Mesendoderm (in vitro differentiated cells): ENCODE measurements around the gene PROM1.

Experiments
- DNase-seq: peaks from one replicate; pipeline ENCODE4 v3.0.0; 2013
- H2AK5ac ChIP-seq: 2 replicates; pipeline ENCODE4 v1.6.1; 2013; ENCODE audit warnings: low read length, inconsistent platforms
- H2BK120ac ChIP-seq: 2 replicates; pipeline ENCODE4 v1.6.1; 2013; ENCODE audit warnings: low read depth, mild to moderate bottlenecking, low read length, moderate library complexity, mixed read lengths
- H2BK15ac ChIP-seq: replicated peaks from 2 replicates; pipeline ENCODE4 v1.6.1; 2013; ENCODE audit warnings: low read depth, mild to moderate bottlenecking, moderate library complexity
- H2BK5ac ChIP-seq: 2 replicates; pipeline ENCODE4 v1.6.1; 2013; ENCODE audit warnings: low read length, inconsistent platforms
- H3K18ac ChIP-seq: 2 replicates; pipeline ENCODE4 v1.6.1; 2013; ENCODE audit warnings: mild to moderate bottlenecking, low read length, mixed read lengths
- H3K23ac ChIP-seq: one replicate; pipeline ENCODE4 v1.6.1; 2013; ENCODE audit warnings: low read length
- H3K27ac ChIP-seq: 2 replicates; pipeline ENCODE4 v1.5.1; 2013; ENCODE audit warnings: low read depth, mild to moderate bottlenecking, inconsistent platforms, low read length, moderate library complexity
- H3K27me3 ChIP-seq: 2 replicates; pipeline ENCODE4 v1.6.1; 2013; ENCODE audit warnings: low read length, control low read depth, mild to moderate bottlenecking, inconsistent platforms; ENCODE audit not compliant: insufficient read depth, poor library complexity
- H3K36me3 ChIP-seq: 2 replicates; pipeline ENCODE4 v1.6.1; 2013; ENCODE audit warnings: low read length, inconsistent platforms; ENCODE audit not compliant: control insufficient read depth, insufficient read depth
- H3K4ac ChIP-seq: one replicate; pipeline ENCODE4 v1.6.1; 2013; ENCODE audit warnings: low read depth, mild to moderate bottlenecking, low read length, moderate library complexity
- H3K4me1 ChIP-seq: 2 replicates; pipeline ENCODE4 v1.6.1; 2013; ENCODE audit warnings: low read depth, low read length, inconsistent platforms; ENCODE audit not compliant: control insufficient read depth
- H3K4me2 ChIP-seq: 2 replicates; pipeline ENCODE4 v1.6.1; 2013; ENCODE audit warnings: low read length
- H3K4me3 ChIP-seq: 2 replicates; pipeline ENCODE4 v1.5.1; 2013; ENCODE audit warnings: mild to moderate bottlenecking, low read length
- H3K56ac ChIP-seq: one replicate; pipeline ENCODE4 v1.6.1; 2013; ENCODE audit warnings: low read length
- H3K79me1 ChIP-seq: 2 replicates; pipeline ENCODE4 v1.6.1; 2013; ENCODE audit warnings: low read length, inconsistent platforms
- H3K79me2 ChIP-seq: 2 replicates; pipeline ENCODE4 v1.6.1; 2013; ENCODE audit warnings: mild to moderate bottlenecking, low read length; ENCODE audit not compliant: control insufficient read depth, insufficient read depth
- H3K9ac ChIP-seq: 2 replicates; pipeline ENCODE4 v1.6.1; 2013; ENCODE audit warnings: low read length, inconsistent platforms
- H4K5ac ChIP-seq: one replicate; pipeline ENCODE4 v1.6.1; 2013; ENCODE audit warnings: low read length
- H4K8ac ChIP-seq: one replicate; pipeline ENCODE4 v1.6.1; 2013; ENCODE audit warnings: low read depth, mild to moderate bottlenecking, control low read depth, low read length, moderate library complexity
- WGBS: extraction: QIAGEN DNeasy Blood & Tissue Kit; methylation state at CpG from one replicate; pipeline ENCODE4 v1.1.7; 2013; ENCODE audit warnings: low lambda C conversion rate, missing lambda C conversion rate; ENCODE audit not compliant: insufficient coverage; ENCODE audit errors: extremely low coverage; 5-methylcytosine and 5-hydroxymethylcytosine counted together

Gene PROM1

DNA sequence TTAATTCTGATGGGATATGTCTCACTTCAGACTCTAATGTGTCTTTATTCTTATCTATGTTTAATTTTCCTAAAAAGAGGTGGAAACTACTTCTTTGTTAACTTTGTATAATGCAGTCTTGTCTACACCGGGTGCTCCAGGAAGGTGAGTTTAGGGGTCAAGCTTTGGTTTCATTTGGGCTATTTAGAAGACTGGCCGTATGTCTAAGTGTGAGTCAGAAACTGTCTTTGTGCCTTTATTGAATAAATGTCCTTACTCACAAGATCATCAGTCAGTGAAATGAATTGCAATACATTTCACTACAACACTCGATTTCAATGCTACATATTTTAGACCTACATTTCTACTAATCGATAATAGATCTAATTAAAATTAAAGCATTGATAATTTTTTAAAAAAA, 56.2 kb downstream of the PROM1 start:
- Histone ChIP-seq H2BK15ac (no peak overlapping the region), H3K18ac (no peak overlapping the region), H2BK5ac (no peak overlapping the region), H3K23ac (no peak overlapping the region), H3K27me3 (no peaks in the 10 kb centered on the region), H3K79me2 (no peaks in the 10 kb centered on the region), H3K36me3 (peaks cover 5% of the 10 kb centered on the region), H3K4me2 (no peak overlapping the region), H2AK5ac (no peak overlapping the region), H4K8ac (no peak overlapping the region), H4K5ac (no peak overlapping the region), H3K4me1 (peaks cover 7% of the 10 kb centered on the region), H3K79me1 (peaks cover 1% of the 10 kb centered on the region), H3K56ac (no peak overlapping the region), H3K4me3 (no peak overlapping the region), H3K9ac (no peak overlapping the region), H3K27ac (no peak overlapping the region), H2BK120ac (no peak overlapping the region), H3K4ac (no peak overlapping the region)
- WGBS: 100% methylated on average over 2 of the region's 4 CpGs
- DNase-seq: no peak

DNA sequence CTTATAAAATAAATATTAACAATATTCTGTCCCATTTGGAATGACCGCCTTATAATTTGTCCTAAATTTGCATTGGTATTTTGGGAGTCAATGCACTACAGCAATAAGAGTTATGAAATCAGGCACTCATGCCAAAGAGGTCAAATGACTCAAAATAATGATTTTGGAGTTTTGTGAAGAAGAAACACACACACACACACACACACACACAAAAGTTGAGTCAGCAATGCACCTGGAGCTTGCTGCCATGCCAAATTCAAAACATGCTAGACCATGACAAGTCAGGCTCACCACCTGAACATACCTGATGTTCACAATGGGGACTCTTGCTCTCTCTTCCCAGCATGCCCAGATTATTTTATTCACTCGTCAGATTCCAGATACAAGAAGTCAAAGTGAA, 56.7 kb downstream of the PROM1 start:
- no peak overlapping the region for H2BK15ac ChIP-seq
- H3K79me2 ChIP-seq: no peaks in the 10 kb centered on the region
- H3K23ac ChIP-seq: no peak overlapping the region
- H2AK5ac ChIP-seq: no peak overlapping the region
- H2BK120ac ChIP-seq: no peak overlapping the region
- peaks cover 7% of the 10 kb centered on the region for H3K36me3 ChIP-seq
- peaks cover 3% of the 10 kb centered on the region for H3K4me1 ChIP-seq
- H3K4ac ChIP-seq: no peak overlapping the region
- no peak for DNase-seq
- no peaks in the 10 kb centered on the region for H3K27me3 ChIP-seq
- WGBS: no CpG with 5 or more reads among the region's 2 CpGs
- no peak overlapping the region for H4K5ac ChIP-seq
- no peak overlapping the region for H3K56ac ChIP-seq
- peaks cover 1% of the 10 kb centered on the region for H3K79me1 ChIP-seq
- no peak overlapping the region for H3K9ac ChIP-seq
- no peak overlapping the region for H3K18ac ChIP-seq
- H2BK5ac ChIP-seq: no peak overlapping the region
- H3K27ac ChIP-seq: no peak overlapping the region
- H3K4me2 ChIP-seq: no peak overlapping the region
- no peak overlapping the region for H4K8ac ChIP-seq
- no peak overlapping the region for H3K4me3 ChIP-seq

DNA sequence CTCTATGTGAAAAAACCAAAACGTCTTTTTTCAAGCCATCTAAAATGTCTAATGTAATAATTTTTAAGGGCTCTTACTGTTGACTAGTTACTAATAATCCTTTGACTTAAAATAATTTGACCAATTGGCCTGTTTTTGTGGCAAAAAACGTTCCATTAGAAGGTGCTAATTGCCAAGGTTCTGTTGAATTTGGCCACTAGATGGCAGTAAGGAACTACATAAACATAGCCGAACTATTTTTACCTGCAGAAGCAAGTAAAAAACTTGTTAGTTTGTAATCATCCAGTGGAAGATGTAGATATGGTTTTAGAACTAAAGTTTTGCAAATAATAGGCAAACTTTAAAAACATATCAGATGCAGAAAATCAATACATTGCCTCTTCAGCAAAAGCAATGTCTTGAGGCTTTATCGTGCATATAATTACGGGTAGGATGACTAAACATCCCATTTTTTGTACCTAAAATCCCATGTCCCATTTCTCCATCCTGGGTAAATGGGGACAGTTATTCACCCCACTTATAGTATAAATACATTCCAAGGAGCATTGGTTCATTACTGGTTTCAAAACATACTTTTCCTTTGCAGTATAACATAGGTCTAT, 57.6 kb downstream of the PROM1 start:
- H4K8ac ChIP-seq: no peak overlapping the region
- H3K18ac ChIP-seq: no peak overlapping the region
- H3K23ac ChIP-seq: no peak overlapping the region
- no peak overlapping the region for H3K4me2 ChIP-seq
- H2BK15ac ChIP-seq: no peak overlapping the region
- no peak overlapping the region for H2AK5ac ChIP-seq
- peaks cover 1% of the 10 kb centered on the region for H3K79me1 ChIP-seq
- H3K27ac ChIP-seq: no peak overlapping the region
- no peaks in the 10 kb centered on the region for H3K79me2 ChIP-seq
- H3K4me3 ChIP-seq: no peak overlapping the region
- H2BK120ac ChIP-seq: no peak overlapping the region
- peaks cover 3% of the 10 kb centered on the region for H3K4me1 ChIP-seq
- no peak overlapping the region for H3K9ac ChIP-seq
- H3K56ac ChIP-seq: no peak overlapping the region
- no peak overlapping the region for H2BK5ac ChIP-seq
- H4K5ac ChIP-seq: no peak overlapping the region
- peak; percentile 69 for DNase-seq
- WGBS: no CpG with 5 or more reads among the region's 5 CpGs
- H3K27me3 ChIP-seq: no peaks in the 10 kb centered on the region
- peaks cover 7% of the 10 kb centered on the region for H3K36me3 ChIP-seq
- H3K4ac ChIP-seq: no peak overlapping the region

DNA sequence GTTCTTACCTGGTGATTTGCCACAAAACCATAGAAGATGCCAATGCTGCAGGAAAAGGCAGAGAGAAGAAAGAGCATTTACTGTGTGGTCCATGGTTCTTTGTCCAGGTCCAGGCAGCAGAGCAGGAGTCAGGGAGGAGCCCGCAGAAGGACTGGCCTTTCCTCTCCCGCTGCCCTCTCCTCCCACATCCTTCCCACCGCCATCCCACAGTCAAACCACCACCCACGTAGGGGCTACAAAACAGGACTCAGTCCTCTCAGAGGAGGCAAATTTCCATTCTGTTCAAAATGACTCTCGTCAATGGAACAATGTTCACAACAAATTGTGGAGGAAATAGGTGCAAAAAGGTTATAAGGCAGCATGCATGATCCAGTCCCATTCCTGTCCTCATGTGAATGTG, 58.6 kb downstream of the PROM1 start:
- H2BK15ac ChIP-seq: no peak overlapping the region
- WGBS: no CpG with 5 or more reads among the region's 5 CpGs
- H3K56ac ChIP-seq: no peak overlapping the region
- no peak overlapping the region for H3K27ac ChIP-seq
- H3K23ac ChIP-seq: no peak overlapping the region
- H3K79me1 ChIP-seq: peaks cover 1% of the 10 kb centered on the region
- H4K8ac ChIP-seq: no peak overlapping the region
- H3K9ac ChIP-seq: no peak overlapping the region
- no peak overlapping the region for H2BK120ac ChIP-seq
- no peaks in the 10 kb centered on the region for H3K27me3 ChIP-seq
- H2BK5ac ChIP-seq: no peak overlapping the region
- H3K4ac ChIP-seq: no peak overlapping the region
- H3K79me2 ChIP-seq: no peaks in the 10 kb centered on the region
- no peak overlapping the region for H4K5ac ChIP-seq
- H3K4me2 ChIP-seq: no peak overlapping the region
- H2AK5ac ChIP-seq: no peak overlapping the region
- H3K36me3 ChIP-seq: peaks cover 7% of the 10 kb centered on the region
- no peak overlapping the region for H3K4me3 ChIP-seq
- no peak for DNase-seq
- H3K18ac ChIP-seq: no peak overlapping the region
- peaks cover 3% of the 10 kb centered on the region for H3K4me1 ChIP-seq

DNA sequence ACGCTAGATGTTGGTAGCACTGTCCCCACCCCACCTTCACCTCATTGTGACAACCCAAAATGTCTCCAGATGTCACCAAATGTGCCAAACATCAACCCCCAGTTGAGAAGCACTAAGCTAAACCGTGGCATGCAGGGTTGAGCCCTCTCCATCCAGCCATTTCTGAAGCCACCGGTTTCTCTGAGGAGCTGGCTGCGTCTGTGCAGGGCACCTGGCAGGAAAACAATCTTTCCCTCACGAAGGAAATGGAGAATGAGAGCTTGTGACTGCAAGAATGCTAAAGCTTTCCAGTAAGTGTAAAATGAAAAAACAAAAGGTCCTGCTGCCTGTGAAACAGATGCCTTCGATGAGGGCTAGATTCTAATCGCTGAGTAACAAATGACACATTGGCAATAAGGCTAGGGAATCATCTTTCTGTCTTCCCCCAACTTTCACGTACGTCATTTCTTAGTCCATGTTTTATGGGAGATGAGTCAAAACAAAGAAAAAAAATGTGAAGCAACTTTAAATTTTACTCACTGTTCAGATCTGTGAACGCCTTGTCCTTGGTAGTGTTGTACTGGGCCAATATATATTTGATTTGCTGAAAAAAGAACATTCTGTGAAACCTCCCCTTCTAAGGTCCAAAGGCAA, 59.9 kb downstream of the PROM1 start:
- no peaks in the 10 kb centered on the region for H3K79me2 ChIP-seq
- no peaks in the 10 kb centered on the region for H3K4me1 ChIP-seq
- peaks cover 7% of the 10 kb centered on the region for H3K36me3 ChIP-seq
- no peak overlapping the region for H3K4ac ChIP-seq
- no peak overlapping the region for H3K27ac ChIP-seq
- H3K27me3 ChIP-seq: no peaks in the 10 kb centered on the region
- H3K18ac ChIP-seq: no peak overlapping the region
- no peak overlapping the region for H2AK5ac ChIP-seq
- H3K79me1 ChIP-seq: peaks cover 1% of the 10 kb centered on the region
- no peak overlapping the region for H3K4me3 ChIP-seq
- WGBS: no CpG with 5 or more reads among the region's 10 CpGs
- H4K8ac ChIP-seq: no peak overlapping the region
- H3K23ac ChIP-seq: no peak overlapping the region
- H2BK5ac ChIP-seq: no peak overlapping the region
- no peak overlapping the region for H2BK120ac ChIP-seq
- no peak overlapping the region for H2BK15ac ChIP-seq
- H3K56ac ChIP-seq: no peak overlapping the region
- H4K5ac ChIP-seq: no peak overlapping the region
- no peak overlapping the region for H3K9ac ChIP-seq
- DNase-seq: no peak
- no peak overlapping the region for H3K4me2 ChIP-seq
